GM21528 (cell line): ENCODE measurements around the gene JADE1.

Experiments
- ATAC-seq: cut with Tn5 transposase; IDR thresholded peaks from one replicate; pipeline ENCODE4 v1.9.1; 2021; ENCODE audit warnings: mild to moderate bottlenecking, moderate library complexity; ENCODE audit not compliant: unreplicated experiment, low FRiP score

Gene JADE1

DNA sequence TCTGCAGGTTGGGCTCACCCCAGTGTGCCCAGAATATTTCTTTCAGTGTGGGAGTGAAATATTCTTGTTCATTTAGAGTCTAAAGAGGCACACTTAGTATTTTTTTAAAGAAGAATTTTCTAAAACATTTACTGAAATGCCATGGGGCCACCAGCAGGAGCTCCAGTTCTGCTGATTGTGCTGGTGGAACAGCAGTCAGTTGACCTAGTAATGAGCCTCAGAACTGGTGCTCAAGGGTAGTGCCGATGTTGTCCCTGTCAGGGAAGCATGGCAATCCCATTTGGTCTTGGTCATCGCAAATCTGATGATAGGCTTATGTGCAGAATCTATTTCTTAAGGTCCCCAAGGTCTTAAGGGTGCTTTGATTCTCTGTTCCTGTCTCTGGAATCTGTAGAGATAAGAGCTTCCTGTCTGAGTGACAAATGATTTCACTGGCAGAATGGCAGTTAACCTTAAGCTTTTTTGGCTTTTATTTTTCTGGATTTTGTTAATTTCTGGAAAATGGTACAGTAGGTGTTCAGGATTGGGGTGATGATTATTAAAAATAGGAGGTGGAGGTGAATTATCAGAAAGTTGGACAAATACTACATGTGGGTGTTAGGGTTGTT lies 31.3 kb downstream of the JADE1 start:
- no peak for ATAC-seq

DNA sequence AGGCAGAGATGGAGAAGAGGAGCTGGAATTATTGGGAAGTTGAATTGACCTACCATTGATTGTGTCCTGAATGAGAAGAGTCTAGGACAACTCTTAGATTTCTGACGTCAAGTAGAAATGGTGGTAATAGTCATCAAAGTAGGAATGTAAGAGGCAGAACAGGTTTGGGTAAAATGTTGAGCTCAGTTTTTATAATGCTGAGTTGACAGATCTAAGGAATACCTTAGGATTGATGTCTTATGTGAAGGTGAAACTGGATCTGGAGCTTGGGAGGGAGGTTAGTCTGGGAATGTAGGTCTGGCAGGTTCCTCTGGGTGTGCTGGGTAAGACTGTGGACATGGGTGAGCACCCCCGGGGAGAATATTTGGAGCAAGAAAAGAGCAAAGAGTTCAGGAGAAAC lies 31.9 kb downstream of the JADE1 start:
- no peak for ATAC-seq

DNA sequence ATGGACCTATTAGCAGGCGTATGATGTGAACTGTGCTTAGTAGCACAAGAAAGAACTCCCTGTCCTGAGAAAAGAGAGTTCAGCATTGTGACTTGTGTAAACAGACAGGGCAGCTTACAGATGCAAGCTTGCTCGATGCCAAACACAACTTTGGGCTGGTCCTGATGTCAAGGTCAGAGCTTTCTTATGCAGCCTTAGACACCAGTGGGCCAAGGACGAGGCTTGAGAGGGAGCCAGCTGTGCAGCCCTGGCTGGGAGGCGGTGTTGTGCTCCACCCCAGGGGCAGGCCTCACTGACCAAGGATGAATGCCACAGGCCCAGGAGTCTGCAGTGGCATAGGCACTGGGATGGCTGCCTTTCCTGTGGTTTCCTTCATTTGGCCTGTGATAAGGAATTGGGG lies 35.4 kb downstream of the JADE1 start:
- no peak for ATAC-seq

DNA sequence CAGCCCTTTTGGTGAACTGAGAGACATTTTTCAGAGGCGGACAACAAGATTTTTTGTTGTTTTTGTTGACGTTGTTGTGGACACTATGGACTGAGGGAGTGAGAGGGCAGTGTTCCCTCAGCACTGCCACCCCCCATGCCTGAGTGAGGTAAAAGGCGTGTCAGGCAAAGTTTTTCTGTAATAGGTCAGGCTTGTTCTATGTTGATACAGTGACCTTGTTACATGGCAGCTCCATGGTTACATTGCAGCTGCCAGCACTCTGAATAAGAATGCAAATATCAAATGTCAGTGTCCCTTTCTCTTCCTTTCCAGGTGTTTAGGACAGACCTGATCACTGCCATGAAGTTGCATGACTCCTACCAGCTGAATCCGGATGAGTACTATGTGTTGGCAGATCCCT lies 36.6 kb downstream of the JADE1 start:
- ATAC-seq, result no peak

DNA sequence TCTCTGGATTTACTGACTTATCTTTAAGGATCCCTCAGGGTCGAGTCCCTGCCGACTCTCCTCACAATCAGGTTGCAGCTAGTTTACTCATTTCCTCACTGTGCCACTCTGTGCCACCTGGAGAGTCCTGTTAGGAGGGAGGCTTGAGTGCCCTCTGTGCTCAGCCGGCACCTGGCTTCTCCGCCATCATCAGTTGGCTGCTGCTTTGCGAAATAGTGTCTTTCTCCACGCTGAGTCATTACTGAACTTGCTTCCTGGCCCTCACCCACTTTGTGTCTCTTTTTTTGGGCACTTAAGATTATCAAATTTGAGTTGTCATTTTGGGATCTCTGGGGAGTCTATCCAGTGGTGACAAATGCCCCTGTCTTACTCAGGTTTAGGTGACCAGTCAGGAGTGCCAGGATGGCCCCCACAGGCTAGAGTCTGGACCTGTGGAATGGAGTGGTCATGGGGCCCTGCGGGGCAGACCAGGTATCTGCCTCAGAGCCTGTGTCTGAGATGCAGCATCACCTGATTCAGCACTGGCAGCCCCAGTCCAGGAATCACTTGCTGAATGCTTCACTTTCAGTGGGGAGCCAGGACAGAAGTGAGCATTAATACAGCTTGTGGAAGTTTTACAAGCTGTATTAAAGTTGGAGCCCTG lies 37.7 kb downstream of the JADE1 start:
- ATAC-seq, result no peak

DNA sequence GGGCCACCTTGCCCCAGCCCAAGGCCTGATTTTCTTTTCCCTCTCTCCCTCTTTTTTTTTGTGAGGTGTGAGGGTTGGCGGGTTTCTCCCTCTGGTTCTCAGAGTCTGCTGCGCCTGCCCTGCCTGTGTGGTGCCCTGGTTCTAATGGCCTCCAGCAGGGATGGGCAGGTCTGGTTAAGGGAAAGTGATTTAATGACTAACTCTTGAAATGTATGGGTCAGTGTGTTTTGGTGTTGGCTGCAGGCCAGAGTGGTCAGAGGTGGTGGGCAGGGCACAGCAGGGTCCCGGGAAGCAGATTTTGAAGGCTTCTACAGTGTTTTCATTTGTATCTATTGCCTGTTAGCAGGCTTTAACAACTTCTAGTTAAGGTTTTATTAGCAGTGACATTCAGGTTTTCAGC lies 39.0 kb downstream of the JADE1 start:
- ATAC-seq, result no peak

DNA sequence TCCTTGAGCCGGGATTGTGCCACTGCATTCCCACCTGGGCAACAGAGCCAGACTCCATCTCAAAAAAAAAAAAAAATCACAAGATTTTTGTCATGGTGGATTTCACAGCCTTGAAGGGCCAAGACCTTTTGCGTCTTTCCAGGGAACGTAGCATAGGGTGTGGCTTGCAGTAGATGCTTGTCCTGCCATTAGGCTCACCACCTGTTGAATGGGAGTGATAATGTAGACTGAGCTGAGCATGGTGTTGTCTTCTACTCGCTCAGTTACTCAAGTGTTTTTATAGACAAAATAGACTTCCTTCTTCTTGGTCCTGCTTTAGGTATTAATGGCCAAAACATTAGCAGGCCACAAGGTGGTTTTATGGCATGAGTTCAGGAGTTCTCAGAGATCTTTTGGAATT lies 40.8 kb downstream of the JADE1 start:
- no peak for ATAC-seq

DNA sequence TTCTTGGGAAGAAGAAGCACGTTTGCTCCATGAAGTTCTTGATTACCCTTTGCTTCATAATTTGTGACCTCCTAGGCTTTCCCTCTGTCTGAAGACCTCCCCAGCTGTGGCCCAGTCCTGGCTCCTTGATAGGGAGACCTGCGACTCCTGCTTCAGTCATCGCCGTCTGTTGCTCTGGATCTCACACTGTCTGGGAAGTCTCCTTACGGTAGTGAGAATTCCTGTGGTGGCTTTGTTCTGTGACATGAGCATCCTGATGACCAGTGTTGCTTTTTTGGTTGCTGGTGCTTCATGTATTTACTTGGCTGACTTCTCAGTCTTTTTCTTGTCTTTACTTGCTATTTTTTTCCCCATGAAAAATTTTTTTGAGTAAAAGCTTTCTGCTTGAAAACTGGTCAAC lies 44.2 kb downstream of the JADE1 start:
- ATAC-seq, result no peak

DNA sequence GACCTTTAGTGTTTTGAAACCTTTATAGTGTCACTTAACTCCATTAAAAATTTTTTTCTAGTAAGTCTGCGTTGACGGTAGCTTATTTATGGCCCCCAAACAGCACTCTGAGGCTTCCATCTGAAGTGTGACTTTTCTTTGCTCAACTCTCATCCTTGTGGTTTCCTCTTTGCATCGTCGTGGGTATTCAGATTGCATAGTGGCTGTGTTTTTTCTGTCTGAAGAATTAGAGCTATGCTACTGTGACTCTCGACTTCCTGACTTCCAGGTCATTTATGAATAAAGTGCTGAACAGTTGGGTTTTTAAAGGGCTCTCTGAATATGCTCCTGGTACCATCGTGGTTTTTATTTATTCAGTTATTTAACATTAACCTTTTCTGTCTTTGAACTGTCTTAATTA lies 44.9 kb downstream of the JADE1 start:
- ATAC-seq, result peak; percentile 63

DNA sequence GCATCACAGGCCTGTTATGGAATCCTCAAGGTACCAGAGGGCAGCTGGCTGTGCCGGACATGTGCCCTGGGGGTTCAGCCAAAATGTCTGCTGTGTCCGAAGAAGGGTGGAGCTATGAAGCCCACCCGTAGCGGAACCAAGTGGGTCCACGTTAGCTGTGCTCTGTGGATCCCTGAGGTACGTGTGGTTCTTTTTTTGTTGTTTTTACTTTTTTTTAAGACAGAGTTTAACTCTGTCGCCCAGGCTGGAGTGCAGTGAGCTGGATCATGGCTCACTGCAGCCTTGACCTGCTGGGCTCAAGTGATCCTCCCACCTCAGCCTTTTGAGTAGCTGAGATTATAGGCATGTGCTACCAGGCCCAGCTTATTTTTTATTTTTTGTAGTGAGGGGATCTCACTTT lies 46.1 kb downstream of the JADE1 start:
- no peak for ATAC-seq

DNA sequence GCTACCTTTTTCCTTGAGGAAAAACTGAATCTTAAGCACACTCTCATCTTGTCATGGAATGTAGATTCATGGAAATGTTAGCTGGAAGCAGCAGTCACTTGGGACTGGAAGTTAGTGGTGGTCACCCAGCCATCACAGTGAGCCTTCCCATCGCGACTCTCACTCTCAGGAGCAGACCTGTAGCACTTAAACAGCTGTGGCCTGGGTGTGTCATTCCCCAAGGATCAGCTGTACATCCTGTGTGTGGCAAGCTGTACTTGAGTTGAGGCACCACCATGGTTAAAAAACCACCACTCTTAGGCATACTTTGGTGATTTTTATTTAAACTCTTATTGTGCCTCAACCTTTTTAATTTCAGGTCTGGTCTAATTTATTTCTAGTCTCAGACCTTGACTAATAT lies 46.7 kb downstream of the JADE1 start:
- no peak for ATAC-seq

DNA sequence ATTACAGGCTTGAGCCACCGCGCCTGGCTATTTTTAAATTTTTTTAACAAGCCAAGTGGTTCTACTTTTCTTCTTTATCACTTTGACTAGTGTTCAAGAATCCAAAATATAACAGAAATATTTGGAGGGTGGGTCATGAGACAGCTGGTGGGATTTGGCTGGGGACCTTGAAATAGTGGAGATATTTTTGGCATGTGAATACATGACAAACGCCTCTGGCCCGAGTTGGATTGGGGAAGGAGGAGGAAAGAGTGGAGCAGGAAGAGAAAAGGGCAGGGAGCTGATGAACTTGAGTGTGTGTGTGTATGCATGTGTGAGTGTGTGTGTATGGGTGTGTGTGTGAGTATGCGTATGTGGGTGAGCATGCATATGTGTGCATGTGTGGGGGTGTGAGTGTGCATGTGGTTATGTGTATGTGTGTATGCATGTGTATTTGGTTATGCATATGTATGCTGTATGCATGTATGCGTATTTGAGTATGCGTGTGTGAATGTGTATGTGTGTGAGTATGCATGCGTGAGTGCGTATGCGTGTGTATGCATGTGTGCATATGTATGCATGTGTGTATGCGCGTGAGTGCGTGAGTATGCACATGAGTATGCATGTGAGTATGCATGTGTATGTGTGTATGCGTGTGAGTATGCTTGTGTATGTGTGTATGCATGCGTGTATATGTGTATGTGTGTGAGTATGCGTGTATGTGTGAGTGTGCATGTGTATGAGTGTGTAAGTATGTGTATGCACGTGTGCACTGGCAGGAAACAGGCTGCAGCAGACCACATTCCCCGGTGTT lies 49.6 kb downstream of the JADE1 start:
- no peak for ATAC-seq

DNA sequence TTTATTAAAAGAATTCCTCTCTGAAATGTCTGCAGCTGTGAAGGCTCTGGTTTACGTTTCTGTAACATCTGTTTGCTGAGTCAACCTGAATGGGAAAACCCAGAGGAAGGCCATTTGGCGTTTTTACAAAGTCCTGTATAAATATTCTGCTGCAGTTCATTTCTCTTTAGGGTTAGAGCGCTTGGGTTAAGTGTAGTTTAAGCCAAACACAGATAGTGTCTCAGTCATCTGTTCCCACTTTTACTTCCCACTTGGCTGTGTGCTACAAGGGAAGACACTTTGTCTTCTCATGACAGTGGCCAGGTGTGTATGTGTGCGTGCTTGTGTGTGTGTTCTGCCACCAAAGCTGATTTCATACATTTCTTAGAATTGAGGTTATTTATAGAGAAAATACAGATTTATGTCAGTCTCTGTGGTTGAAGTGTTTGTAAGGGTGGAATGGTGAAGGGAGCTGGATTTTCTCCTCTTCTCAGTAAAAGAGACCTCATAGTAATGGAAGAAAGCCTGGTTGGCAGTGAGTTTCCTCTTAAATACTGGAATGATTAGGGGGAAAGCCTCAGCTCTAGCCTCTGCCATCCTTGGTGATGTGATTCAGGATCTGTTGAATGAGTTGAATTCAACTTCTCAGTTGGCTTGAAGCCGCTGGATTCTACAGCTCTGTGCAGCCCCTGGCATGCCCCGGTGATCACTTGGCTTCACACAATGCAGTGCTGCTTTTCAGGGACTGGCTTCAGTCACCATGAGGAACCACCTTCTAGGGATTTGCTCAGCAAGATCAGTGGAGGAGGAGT lies 50.6 kb downstream of the JADE1 start:
- ATAC-seq, result no peak

DNA sequence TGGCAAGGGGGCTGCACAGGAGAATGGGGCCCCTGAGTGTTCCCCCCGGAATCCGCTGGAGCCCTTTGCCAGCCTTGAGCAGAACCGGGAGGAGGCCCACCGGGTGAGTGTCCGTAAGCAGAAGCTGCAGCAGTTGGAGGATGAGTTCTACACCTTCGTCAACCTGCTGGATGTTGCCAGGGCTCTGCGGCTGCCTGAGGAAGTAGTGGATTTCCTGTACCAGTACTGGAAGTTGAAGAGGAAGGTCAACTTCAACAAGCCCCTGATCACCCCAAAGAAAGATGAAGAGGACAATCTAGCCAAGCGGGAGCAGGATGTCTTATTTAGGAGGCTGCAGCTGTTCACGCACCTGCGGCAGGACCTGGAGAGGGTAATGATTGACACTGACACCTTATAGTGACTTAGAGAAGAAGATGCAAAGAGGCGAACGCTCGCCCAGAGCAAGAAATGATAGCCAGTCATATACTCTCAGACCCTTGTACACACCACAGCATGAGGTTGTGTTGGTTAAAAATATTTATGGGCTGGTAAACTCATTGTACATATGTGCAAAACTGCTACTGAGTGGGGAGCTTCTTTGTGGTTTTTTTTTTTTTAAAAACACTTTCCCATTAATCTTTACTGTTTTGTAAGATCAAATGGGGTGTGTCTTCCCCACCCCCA lies 52.5 kb downstream of the JADE1 start:
- ATAC-seq, result peak; percentile 23

DNA sequence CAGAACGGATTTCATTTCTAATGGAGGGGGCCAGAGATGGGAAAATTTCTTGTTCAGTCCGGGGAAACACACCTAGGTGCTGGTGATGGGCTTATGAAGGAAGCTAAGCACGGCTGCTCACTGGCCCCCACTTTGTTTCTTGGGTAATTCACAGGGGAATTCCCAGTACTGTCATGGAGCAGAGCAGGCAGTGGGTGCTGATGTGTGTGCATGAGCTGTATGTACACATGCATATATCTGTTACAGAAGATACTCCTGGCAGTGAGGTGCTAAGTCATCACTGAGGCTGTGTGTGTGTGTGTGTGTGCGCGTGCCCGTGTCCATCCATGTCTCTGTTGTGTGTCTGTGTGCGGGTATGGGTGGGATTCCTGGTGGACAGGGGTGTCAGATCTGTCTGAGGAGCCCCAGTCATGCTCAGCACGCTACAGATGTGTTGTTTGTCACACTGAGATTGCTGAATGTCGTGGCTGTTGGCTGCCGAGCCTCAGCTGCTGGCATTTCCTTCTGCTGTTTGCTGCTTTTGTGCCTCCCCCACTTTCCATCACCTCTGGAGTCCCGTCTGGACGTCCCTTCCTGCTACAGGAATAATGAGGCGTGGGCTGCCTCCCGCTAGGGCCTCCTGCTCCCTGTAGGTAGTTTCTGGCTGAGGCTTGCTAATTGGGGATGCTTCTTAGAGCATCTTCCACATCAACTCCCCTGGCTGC lies 53.3 kb downstream of the JADE1 start:
- peak; percentile 55 for ATAC-seq

DNA sequence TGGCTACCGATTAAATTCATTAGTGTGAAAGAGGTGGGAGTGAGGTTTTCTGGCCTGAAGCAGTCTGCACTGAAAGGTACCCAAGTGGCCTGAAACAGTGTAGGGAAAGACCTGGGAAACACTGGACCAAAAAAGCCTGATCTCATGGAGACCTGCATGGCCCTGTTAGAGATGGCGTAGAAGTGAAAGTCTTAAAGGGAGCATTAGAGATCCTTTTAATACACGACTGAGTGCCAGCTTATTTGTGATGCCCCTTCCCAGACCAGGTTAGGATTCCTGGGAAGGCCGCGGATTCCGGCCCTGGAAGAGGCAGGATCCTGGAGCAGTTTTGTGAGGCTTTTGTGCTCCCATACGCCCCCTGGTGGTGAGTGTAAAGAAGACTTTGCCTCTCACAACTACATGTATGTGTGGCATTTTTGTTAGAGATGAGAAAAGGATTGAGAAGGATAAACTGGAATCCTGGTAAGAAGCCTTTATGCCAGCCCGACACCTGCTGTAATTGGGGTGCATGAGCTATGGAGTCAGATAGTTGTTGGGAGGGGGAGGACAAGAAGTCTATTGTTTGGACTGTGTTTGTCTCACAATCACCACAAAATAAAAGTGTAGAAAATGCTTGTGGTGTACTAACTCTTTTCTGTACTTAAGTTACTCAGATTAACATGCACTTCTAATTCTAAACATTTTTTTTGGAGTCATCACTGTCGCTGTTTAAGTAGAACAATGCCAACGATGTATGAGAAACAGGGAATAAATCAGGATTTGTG lies 54.0 kb downstream of the JADE1 start:
- no peak for ATAC-seq

DNA sequence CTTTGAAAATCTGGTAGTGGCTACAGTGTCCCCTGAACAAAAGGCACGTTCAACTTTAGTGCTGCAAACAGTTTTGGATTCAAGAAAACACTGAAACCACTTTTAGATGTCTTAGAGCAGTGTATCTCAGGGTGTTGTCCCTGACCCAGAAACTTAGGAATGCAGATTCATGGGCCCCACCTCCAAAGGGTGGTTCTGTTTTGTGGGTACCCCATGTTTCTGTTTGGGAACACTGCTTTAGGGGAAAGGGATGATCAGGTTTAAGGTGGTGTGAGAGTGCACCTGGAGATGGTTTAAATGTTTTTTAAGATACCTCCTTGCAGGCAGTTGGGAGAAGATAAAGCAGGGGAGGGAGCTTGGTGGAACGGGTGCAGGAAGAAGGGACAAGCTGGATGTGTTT lies 55.6 kb downstream of the JADE1 start:
- ATAC-seq, result no peak

DNA sequence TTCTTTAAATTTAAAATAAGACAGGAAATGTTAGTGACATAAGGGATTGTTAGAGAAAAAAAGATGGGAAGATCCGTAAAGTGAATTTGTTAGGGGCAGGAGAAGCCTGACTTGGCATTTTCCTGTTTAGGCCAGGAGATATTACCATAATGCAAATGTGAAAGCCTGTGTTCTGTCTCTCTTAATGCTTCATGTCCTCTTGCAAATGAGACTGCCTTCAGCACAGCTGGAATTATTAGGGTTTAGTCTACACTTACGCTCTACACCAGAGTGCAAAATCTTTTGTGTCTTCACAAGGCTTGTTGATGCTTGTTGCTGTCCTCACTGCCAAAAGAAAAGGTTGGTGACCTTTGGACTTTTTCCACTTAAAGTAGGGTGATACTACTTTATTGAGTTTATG lies 56.8 kb downstream of the JADE1 start:
- ATAC-seq, result no peak

DNA sequence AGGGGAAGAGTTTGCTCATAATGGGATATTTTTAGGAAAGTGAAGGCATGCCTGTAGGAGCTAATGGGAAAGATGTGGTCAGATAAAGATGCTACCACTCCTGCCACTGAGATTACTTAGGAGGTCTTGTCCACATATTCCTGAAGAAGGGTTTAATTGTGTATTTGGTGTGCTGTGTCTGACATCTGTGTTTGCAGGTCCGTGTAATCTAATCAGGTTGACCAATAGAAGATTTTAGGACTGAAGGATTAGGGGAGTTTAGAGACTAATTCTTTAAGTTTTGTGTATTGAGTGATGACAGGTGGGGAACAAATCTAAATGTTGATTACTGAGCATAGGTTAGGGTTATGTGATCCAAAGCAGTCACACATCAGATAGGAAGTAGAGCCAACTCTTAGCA lies 57.2 kb downstream of the JADE1 start:
- no peak for ATAC-seq
